Adrenal gland (tissue), 5 donors: ENCODE results near the gene LMX1B.

Source experiments
- CTCF ChIP-seq, 6 experiments: fragments of 450-650 bp in 4 of 6; fragments of 200-600 bp in 2 of 6; sonication (generic) in 1 of 6; IDR thresholded peaks; 1 replicate in 5 of 6; 2 replicates in 1 of 6; pipeline versions ENCODE4 v1.5.1 to v1.8.0; 2016 to 2021; ENCODE audit warnings: antibody characterized with exemption in 6 of 6, mild to moderate bottlenecking in 2 of 6, moderate library complexity in 1 of 6
- POLR2A ChIP-seq, 2 donors: fragments of 450-650 bp; IDR thresholded peaks; one replicate each; pipeline ENCODE4 v1.6.1; 2017; ENCODE audit warnings: antibody characterized with exemption in 2 of 2, mild to moderate bottlenecking in 2 of 2, moderate library complexity in 1 of 2
- donor health status: DM: no; HTN: no; CAD: no.

- TF ChIP-seq CTCF (IDR thresholded peaks at IDR 0.05) (no peak), POLR2A (IDR thresholded peaks at IDR 0.05) (no peak)
Observed at GRCh38 chr9:126621061-126621918, 7.6 kb downstream of the LMX1B start.
